ENCODE data around the gene ALPP. TPM values are rescaled to one million over a fixed set of nuclear protein-coding genes. Genes with fewer than 3 reads are reported as not detected.

Gene ALPP
- total RNA-seq, 4 donors from 2014 or later: not detected

DNA sequence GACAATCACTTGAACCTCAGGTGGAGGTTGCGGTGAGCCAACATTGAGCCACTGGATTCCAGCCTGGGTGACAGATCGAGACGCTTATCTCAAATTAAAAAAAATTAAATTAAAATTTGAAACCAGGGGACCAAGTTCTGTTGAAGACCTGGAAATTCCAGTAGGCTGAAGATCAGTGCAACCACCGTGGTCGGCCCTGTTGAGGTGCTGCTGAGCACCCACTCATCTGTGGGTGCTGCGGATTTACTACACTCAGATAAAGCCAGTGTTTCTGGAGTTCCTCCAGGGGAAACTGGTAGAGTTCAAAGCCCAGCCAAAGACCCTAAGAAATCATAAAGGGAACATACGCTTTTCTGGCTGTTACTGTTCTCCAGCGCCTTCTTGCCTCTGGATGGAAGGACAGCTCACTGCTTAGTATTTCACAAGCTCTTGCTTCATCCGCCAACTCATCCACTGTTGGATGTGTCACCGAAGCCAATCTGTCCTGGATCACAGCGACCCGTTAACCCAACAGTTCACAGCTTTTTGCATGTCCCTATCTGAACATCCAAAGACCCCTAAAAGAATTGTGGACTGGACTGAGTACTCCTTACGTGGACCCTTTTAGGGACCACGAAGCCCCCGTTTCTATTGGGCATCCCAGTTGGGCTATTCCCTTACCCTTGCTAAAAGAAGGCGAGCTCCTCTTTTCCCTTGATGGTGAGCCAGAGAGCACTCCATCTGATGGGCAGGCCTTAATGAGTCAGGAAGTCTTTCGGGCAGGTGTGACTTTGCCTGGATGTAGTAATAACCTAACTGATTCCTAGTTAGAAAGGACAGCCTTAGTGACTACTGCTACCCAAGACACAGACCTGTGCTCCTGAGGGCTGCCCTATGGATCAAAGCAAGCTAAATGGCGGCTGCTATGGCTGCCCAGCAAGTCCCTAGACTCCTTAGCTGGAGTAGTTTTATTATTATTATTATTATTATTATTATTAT lies 6.0 kb upstream of the ALPP start:
- no peaks in the 10 kb centered on the region for H3K36me3 ChIP-seq
- TF ChIP-seq CTCF (IDR thresholded peaks at IDR 0.05) (no peak), POLR2A (IDR thresholded peaks at IDR 0.05) (no peak)
- H3K4me3 ChIP-seq: no peak overlapping the region

GRCh38 chr2:232374356-232374755 lies 4.2 kb upstream of the ALPP start:
- no peak overlapping the region for H3K27ac ChIP-seq
- TF ChIP-seq POLR2A (IDR thresholded peaks at IDR 0.05) (no peak), CTCF (IDR thresholded peaks at IDR 0.05) (no peak)
- no peak for DNase-seq
- no peak overlapping the region for H3K4me3 ChIP-seq
- H3K36me3 ChIP-seq: no peaks in the 10 kb centered on the region
- no peaks in the 10 kb centered on the region for H3K9me3 ChIP-seq
- H3K27me3 ChIP-seq: no peaks in the 10 kb centered on the region
- H3K4me1 ChIP-seq: no peaks in the 10 kb centered on the region

More for the DNA sequence above, 6.0 kb upstream of the ALPP start:
- DNase-seq: peak in 1 of 3 donors; percentile 32
- H3K27ac ChIP-seq: no peak overlapping the region
- H3K4me1 ChIP-seq: no peaks in the 10 kb centered on the region
- no peaks in the 10 kb centered on the region for H3K27me3 ChIP-seq
- no peaks in the 10 kb centered on the region for H3K9me3 ChIP-seq

DNA sequence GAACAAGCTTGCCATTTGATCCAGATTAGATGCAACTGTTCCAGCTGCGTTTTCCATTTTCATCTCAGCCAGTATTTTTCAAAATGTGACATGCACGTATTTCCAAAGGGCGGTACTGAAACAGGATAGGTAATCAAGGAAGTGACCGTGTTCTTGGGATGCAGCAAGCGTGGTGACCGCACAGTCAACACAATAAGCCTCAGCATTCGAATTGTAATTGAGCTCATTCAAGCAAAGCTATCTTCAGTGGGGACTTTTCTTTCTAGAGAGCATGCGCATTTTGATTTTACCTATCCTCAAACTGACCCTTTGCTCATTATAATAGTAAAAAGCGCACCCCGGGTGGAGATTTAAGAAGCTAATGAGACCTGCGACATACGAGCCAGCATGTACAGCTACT lies 3.4 kb upstream of the ALPP start:
- no peaks in the 10 kb centered on the region for H3K4me1 ChIP-seq
- no peak overlapping the region for H3K4me3 ChIP-seq
- TF ChIP-seq CTCF (IDR thresholded peaks at IDR 0.05) (no peak), POLR2A (IDR thresholded peaks at IDR 0.05) (no peak)
- H3K36me3 ChIP-seq: no peaks in the 10 kb centered on the region
- H3K27me3 ChIP-seq: no peaks in the 10 kb centered on the region
- DNase-seq: no peak
- no peaks in the 10 kb centered on the region for H3K9me3 ChIP-seq
- H3K27ac ChIP-seq: no peak overlapping the region

- H3K36me3 ChIP-seq: no peaks in the 10 kb centered on the region
- H3K4me1 ChIP-seq: no peaks in the 10 kb centered on the region
- DNase-seq: no peak
- no peak overlapping the region for H3K4me3 ChIP-seq
- H3K9me3 ChIP-seq: no peaks in the 10 kb centered on the region
- TF ChIP-seq POLR2A (IDR thresholded peaks at IDR 0.05) (no peak), CTCF (IDR thresholded peaks at IDR 0.05) (no peak)
- no peaks in the 10 kb centered on the region for H3K27me3 ChIP-seq
- H3K27ac ChIP-seq: no peak overlapping the region
Measured at GRCh38 chr2:232376260-232376659, 2.3 kb upstream of the ALPP start.

DNA sequence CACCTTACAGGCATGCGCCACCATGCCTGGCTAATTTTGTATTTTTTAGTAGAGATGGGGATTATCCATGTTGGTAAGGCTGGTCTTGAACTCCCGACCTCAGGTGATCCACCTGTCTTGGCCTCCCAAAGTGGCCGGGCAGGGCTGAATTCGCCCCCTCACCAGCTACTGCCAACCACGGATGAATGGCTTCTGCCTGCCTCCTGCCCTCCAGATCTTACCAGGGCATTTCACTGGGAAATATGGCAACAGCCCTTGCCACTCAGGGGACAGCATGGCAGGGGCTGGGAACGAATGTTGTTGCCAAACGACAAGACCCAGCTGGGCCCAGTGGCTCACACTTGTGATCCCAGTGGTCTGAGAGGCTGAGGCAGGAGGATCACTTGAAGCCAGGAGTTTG lies 1.8 kb upstream of the ALPP start:
- Histone ChIP-seq H3K4me3 (no peak overlapping the region), H3K36me3 (no peaks in the 10 kb centered on the region), H3K9me3 (no peaks in the 10 kb centered on the region), H3K27ac (no peak overlapping the region), H3K27me3 (no peaks in the 10 kb centered on the region), H3K4me1 (no peaks in the 10 kb centered on the region)
- peak in 1 of 3 donors; percentile 31 for DNase-seq
- TF ChIP-seq CTCF (IDR thresholded peaks at IDR 0.05) (no peak), POLR2A (IDR thresholded peaks at IDR 0.05) (no peak)

Measured in Peyer's patch (tissue), 4 donors.